Neural progenitor cell (in vitro differentiated cells): ENCODE measurements around the gene NTMT1. TPM values are rescaled to one million over a fixed set of nuclear protein-coding genes. Genes with fewer than 3 reads are reported as not detected.

Source experiments
- DNase-seq: peaks from one replicate; pipeline ENCODE4 v3.0.0-alpha.2; 2016; ENCODE audit warnings: low spot score
- H2AFZ ChIP-seq: fragments of 200-600 bp; sonication (generic); replicated peaks from 2 replicates; pipeline ENCODE4 v1.6.1; 2016; ENCODE audit warnings: antibody characterized with exemption
- H3F3A ChIP-seq: fragments of 200-600 bp; sonication (generic); 2 replicates; pipeline ENCODE4 v1.6.1; 2016; ENCODE audit warnings: antibody characterized with exemption, low read depth
- H3K27ac ChIP-seq: fragments of 200-600 bp; sonication (generic); 2 replicates; pipeline ENCODE4 v1.5.1; 2016; ENCODE audit warnings: mild to moderate bottlenecking
- H3K27me3 ChIP-seq: fragments of 200-600 bp; sonication (generic); 2 replicates; pipeline ENCODE4 v1.6.1; 2016; ENCODE audit warnings: mild to moderate bottlenecking, moderate library complexity
- H3K36me3 ChIP-seq: fragments of 200-600 bp; sonication (generic); 2 replicates; pipeline ENCODE4 v1.5.1; 2016
- H3K4me1 ChIP-seq: fragments of 200-600 bp; sonication (generic); 2 replicates; pipeline ENCODE4 v1.6.1; 2016; ENCODE audit warnings: mixed run types
- H3K4me2 ChIP-seq: fragments of 200-600 bp; sonication (generic); 2 replicates; pipeline ENCODE4 v1.6.1; 2016
- H3K4me3 ChIP-seq: fragments of 200-600 bp; sonication (generic); 2 replicates; pipeline ENCODE4 v1.5.1; 2016
- H3K79me2 ChIP-seq: fragments of 200-600 bp; sonication (generic); 2 replicates; pipeline ENCODE4 v1.6.1; 2016; ENCODE audit warnings: low read depth
- H3K9ac ChIP-seq: fragments of 200-600 bp; sonication (generic); 2 replicates; pipeline ENCODE4 v1.6.1; 2016
- H3K9me3 ChIP-seq: fragments of 200-600 bp; sonication (generic); 2 replicates; pipeline ENCODE4 v1.5.1; 2016; ENCODE audit warnings: low read depth
- H4K20me1 ChIP-seq: fragments of 200-600 bp; sonication (generic); 2 replicates; pipeline ENCODE4 v1.6.1; 2016; ENCODE audit warnings: low read depth
- H3K27ac Mint-ChIP-seq: 3 replicates; pipeline ENCODE4 v1.8.0; 2021; ENCODE audit warnings: mixed read lengths
- H3K27me3 Mint-ChIP-seq: 2 replicates; pipeline ENCODE4 v1.8.0; 2022; ENCODE audit warnings: low read depth, mild to moderate bottlenecking, inconsistent platforms, moderate library complexity, mixed read lengths; ENCODE audit not compliant: insufficient read depth
- H3K36me3 Mint-ChIP-seq: 3 replicates; pipeline ENCODE4 v1.8.0; 2021; ENCODE audit warnings: mixed read lengths
- H3K4me1 Mint-ChIP-seq: 3 replicates; pipeline ENCODE4 v1.8.0; 2021; ENCODE audit warnings: mixed read lengths
- H3K4me3 Mint-ChIP-seq: 3 replicates; pipeline ENCODE4 v1.8.0; 2021; ENCODE audit warnings: mild to moderate bottlenecking, moderate library complexity, mixed read lengths
- H3K9me3 Mint-ChIP-seq: 3 replicates; pipeline ENCODE4 v1.8.0; 2020; ENCODE audit warnings: mixed read lengths
- EZH2 ChIP-seq: fragments of 200-600 bp; sonication (generic); IDR thresholded peaks from 2 replicates; pipeline ENCODE4 v1.6.1; 2017; ENCODE audit warnings: antibody characterized with exemption, mild to moderate bottlenecking, moderate library complexity
- EZH2phosphoT487 ChIP-seq: fragments of 200-600 bp; sonication (generic); IDR thresholded peaks from 2 replicates; pipeline ENCODE4 v1.6.1; 2017; ENCODE audit warnings: antibody characterized with exemption
- total RNA-seq: library from RNA; depleted of rRNA; stranded (reverse); fragments of >200 nt; gene quantifications from 2 replicates; pipeline ENCODE4 v1.2.3, GENCODE V29; 2015; ENCODE audit warnings: low replicate concordance
- TF ChIP-seq, protein P1 (sequence below): fragments of 200-600 bp; sonication (generic); IDR thresholded peaks from 2 replicates; pipeline ENCODE4 v1.5.1; 2017; ENCODE audit warnings: antibody characterized with exemption, mild to moderate bottlenecking

Gene NTMT1
- total RNA-seq, 1 donor from 2014 or later = 22.2 TPM

DNA sequence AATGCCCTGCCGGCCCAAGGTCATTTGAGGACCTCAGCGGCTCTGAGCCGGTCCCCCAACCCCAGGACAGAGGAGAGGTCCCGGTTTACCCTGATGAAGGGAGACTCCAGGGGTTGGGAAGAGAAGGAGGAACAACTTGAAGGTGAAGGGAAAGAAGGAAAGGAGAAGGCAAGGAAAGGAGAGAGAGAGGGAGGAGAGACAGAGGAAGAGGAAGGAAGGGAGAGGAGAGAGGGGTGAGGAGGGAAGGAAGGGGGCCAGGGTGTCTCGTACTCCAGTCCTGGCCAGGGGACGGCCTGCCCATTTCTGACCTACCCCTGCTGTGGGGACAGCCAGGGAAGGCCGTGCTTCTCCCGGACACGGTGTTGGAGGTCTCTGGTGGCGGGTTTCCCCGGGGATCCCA is 41.4 kb downstream of the NTMT1 start:
- no peaks in the 10 kb centered on the region for H3K9me3 Mint-ChIP-seq
- H3K27ac ChIP-seq = no peak overlapping the region
- peaks cover 54% of the 10 kb centered on the region for H3K27me3 ChIP-seq
- no peak overlapping the region for H3K4me3 ChIP-seq
- H3K4me1 ChIP-seq = peaks cover 10% of the 10 kb centered on the region
- H3F3A ChIP-seq = peaks cover 41% of the 10 kb centered on the region
- no peaks in the 10 kb centered on the region for H3K79me2 ChIP-seq
- peaks cover 9% of the 10 kb centered on the region for H3K4me1 Mint-ChIP-seq
- peaks cover 3% of the 10 kb centered on the region for H4K20me1 ChIP-seq
- TF ChIP-seq, protein P1, sequence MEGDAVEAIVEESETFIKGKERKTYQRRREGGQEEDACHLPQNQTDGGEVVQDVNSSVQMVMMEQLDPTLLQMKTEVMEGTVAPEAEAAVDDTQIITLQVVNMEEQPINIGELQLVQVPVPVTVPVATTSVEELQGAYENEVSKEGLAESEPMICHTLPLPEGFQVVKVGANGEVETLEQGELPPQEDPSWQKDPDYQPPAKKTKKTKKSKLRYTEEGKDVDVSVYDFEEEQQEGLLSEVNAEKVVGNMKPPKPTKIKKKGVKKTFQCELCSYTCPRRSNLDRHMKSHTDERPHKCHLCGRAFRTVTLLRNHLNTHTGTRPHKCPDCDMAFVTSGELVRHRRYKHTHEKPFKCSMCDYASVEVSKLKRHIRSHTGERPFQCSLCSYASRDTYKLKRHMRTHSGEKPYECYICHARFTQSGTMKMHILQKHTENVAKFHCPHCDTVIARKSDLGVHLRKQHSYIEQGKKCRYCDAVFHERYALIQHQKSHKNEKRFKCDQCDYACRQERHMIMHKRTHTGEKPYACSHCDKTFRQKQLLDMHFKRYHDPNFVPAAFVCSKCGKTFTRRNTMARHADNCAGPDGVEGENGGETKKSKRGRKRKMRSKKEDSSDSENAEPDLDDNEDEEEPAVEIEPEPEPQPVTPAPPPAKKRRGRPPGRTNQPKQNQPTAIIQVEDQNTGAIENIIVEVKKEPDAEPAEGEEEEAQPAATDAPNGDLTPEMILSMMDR = no peak
- H3K27me3 Mint-ChIP-seq = peaks cover 28% of the 10 kb centered on the region
- H3K36me3 ChIP-seq = no peaks in the 10 kb centered on the region
- no peak overlapping the region for H3K27ac Mint-ChIP-seq
- no peaks in the 10 kb centered on the region for H3K9me3 ChIP-seq
- no peak overlapping the region for H3K4me3 Mint-ChIP-seq
- H3K4me2 ChIP-seq = peak overlapping the region; percentile 73
- no peak overlapping the region for H3K9ac ChIP-seq
- no peak for DNase-seq
- no peaks in the 10 kb centered on the region for H3K36me3 Mint-ChIP-seq
- H2AFZ ChIP-seq = no peak overlapping the region

DNA sequence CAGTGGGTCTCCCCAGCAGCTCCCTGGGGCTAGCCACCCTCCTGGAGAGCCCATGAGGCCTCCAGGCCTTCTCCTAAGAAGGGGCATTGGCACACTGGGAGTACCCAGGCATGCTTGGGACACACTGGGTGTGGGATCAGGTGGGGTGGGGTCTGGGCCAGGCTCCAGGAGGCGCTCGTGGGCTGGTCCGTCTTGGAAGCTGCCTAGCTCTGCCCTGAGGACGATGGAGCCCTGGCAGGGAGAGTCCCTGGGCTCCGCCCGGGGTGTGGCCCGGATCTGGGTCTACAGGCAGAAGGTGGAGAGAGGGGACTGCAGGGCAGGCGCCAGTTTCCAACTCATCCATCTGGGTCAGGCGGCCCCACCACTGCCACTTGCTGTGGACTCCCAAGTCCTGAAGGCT is 41.9 kb downstream of the NTMT1 start:
- Histone ChIP-seq H3F3A (peaks cover 37% of the 10 kb centered on the region), H3K4me2 (no peak overlapping the region), H3K9me3 (no peaks in the 10 kb centered on the region), H3K4me1 (peaks cover 10% of the 10 kb centered on the region), H3K79me2 (no peaks in the 10 kb centered on the region), H3K4me3 (no peak overlapping the region), H3K9ac (no peak overlapping the region), H3K27me3 (peaks cover 49% of the 10 kb centered on the region), H3K27ac (no peak overlapping the region), H3K36me3 (no peaks in the 10 kb centered on the region), H2AFZ (no peak overlapping the region), H4K20me1 (peaks cover 3% of the 10 kb centered on the region)
- H3K27ac Mint-ChIP-seq = no peak overlapping the region
- peaks cover 28% of the 10 kb centered on the region for H3K27me3 Mint-ChIP-seq
- no peak for TF ChIP-seq EZH2
- peaks cover 9% of the 10 kb centered on the region for H3K4me1 Mint-ChIP-seq
- no peaks in the 10 kb centered on the region for H3K36me3 Mint-ChIP-seq
- no peaks in the 10 kb centered on the region for H3K9me3 Mint-ChIP-seq
- no peak overlapping the region for H3K4me3 Mint-ChIP-seq
- DNase-seq = no peak

DNA sequence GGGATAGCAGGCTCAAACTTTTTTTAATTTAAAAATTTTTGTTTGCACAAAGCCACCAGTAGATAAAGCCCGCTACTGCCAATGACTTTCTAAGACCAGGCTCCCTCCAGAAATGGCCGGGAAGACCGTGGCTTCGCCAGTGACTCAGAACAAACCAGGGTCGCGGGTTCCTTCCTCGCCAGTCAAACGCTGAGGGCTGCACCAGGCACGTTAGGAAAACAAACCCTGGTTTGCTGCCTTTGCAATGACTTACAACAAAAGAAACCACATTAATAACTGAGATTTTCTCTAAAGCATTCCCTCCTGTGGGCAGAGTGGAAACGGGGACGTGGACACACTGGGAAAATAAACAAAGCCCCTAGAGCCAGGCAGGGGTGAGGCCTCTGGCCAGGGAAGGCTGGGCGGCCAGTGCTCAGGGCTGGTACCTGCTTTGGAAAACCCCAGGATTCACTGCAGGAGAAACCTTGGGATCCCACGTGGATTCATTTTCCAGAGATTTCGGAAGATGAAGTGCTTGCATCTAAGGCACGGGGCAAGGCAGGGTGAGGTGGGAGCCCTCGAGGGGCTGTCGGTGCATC is 43.3 kb downstream of the NTMT1 start:
- no peaks in the 10 kb centered on the region for H3K79me2 ChIP-seq
- no peaks in the 10 kb centered on the region for H3K9me3 ChIP-seq
- H3K27me3 ChIP-seq = peaks cover 35% of the 10 kb centered on the region
- no peak overlapping the region for H3K4me3 ChIP-seq
- no peaks in the 10 kb centered on the region for H3K36me3 ChIP-seq
- H3K27ac ChIP-seq = no peak overlapping the region
- DNase-seq = no peak
- peaks cover 25% of the 10 kb centered on the region for H3F3A ChIP-seq
- Mint-ChIP-seq H3K36me3 (no peaks in the 10 kb centered on the region), H3K9me3 (no peaks in the 10 kb centered on the region), H3K4me3 (no peak overlapping the region), H3K27ac (no peak overlapping the region), H3K27me3 (peaks cover 25% of the 10 kb centered on the region), H3K4me1 (peaks cover 9% of the 10 kb centered on the region)
- peaks cover 1% of the 10 kb centered on the region for H4K20me1 ChIP-seq
- no peak overlapping the region for H3K9ac ChIP-seq
- TF ChIP-seq, protein P1 = no peak
- no peak for TF ChIP-seq EZH2
- no peak for TF ChIP-seq EZH2phosphoT487
- H3K4me2 ChIP-seq = no peak overlapping the region
- H2AFZ ChIP-seq = no peak overlapping the region
- H3K4me1 ChIP-seq = peaks cover 10% of the 10 kb centered on the region

DNA sequence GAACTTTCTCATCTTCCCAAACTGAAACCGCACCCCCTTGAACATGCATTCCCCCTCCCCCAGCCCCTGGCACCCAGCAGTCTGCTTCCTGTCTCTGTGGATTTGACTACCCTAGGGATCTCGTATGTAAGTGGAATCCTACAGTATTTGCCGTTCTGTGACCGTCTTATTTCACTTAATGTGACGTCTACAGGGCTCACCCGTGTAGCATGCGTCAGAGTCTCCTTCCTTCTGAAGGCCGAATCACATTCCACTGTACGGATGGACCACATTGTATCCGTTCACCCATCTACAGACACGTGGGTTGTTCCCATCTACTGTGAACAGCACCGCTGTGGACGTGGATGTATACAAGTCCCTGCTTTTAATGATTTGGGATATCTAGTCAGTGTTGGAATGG is 44.0 kb downstream of the NTMT1 start:
- no peak overlapping the region for H3K4me3 ChIP-seq
- no peak overlapping the region for H3K9ac ChIP-seq
- peaks cover 17% of the 10 kb centered on the region for H3F3A ChIP-seq
- H3K27me3 ChIP-seq = peaks cover 28% of the 10 kb centered on the region
- H3K36me3 ChIP-seq = no peaks in the 10 kb centered on the region
- H3K4me1 ChIP-seq = peaks cover 10% of the 10 kb centered on the region
- no peaks in the 10 kb centered on the region for H3K9me3 ChIP-seq
- H4K20me1 ChIP-seq = no peaks in the 10 kb centered on the region
- no peaks in the 10 kb centered on the region for H3K79me2 ChIP-seq
- no peak overlapping the region for H2AFZ ChIP-seq
- no peak overlapping the region for H3K27ac ChIP-seq
- TF ChIP-seq, protein P1 = no peak
- no peak for TF ChIP-seq EZH2phosphoT487
- TF ChIP-seq EZH2 = no peak
- peak overlapping the region; percentile 15 for H3K27ac Mint-ChIP-seq
- H3K4me1 Mint-ChIP-seq = peaks cover 7% of the 10 kb centered on the region
- peaks cover 24% of the 10 kb centered on the region for H3K27me3 Mint-ChIP-seq
- no peak overlapping the region for H3K4me3 Mint-ChIP-seq
- H3K36me3 Mint-ChIP-seq = no peaks in the 10 kb centered on the region
- no peak for DNase-seq
- H3K9me3 Mint-ChIP-seq = no peaks in the 10 kb centered on the region
- H3K4me2 ChIP-seq = no peak overlapping the region
